ENCODE measurements around the gene RGS3. TPM values are rescaled to one million over a fixed set of nuclear protein-coding genes. Genes with fewer than 3 reads are reported as not detected.

Gene RGS3
- total and polyA plus RNA-seq, 2 donors (not counting 3 experiments of a cell fraction or from before 2014, with no cell fraction given) = 356 to 416 TPM

- Histone ChIP-seq H4K20me1 (replicated peaks; ENCODE audit: control insufficient read depth, extremely low read depth, insufficient read depth, low read length) (peaks cover 2% of the 10 kb centered on the region), H3K9me1 (replicated peaks; ENCODE audit: control insufficient read depth, extremely low read depth, insufficient read depth, low read length) (no peaks in the 10 kb centered on the region), H3K9me3 (replicated peaks; ENCODE audit: control insufficient read depth, insufficient read depth, low read length) (no peaks in the 10 kb centered on the region), H3K4me1 (ENCODE audit: control insufficient read depth, extremely low read depth, insufficient read depth, low read length) (no peaks in the 10 kb centered on the region), H3K79me2 (ENCODE audit: control insufficient read depth, insufficient read depth, low read length) (peaks cover under 1% of the 10 kb centered on the region), H3K9ac (replicated peaks; ENCODE audit: extremely low read depth, insufficient read depth, low read length) (no peak overlapping the region), H3K36me3 (ENCODE audit: control insufficient read depth in 2 of 2, extremely low read depth in 1 of 2, insufficient read depth in 2 of 2, low read length in 2 of 2) (peaks cover 3 to 41% of the 10 kb centered on the region in 2 experiments), H2AFZ (ENCODE audit: low read depth, low read length) (no peak overlapping the region), H3K27me3 (ENCODE audit: control insufficient read depth in 2 of 2, insufficient read depth in 2 of 2, low read length in 2 of 2) (no peaks in the 10 kb centered on the region), H3K4me3 (replicated peaks in 1 of 3; ENCODE audit: insufficient read depth in 1 of 3, low read depth in 1 of 3, low read length in 3 of 3) (no peak overlapping the region), H3K4me2 (ENCODE audit: insufficient read depth, low read length) (no peak overlapping the region), H3K27ac (ENCODE audit: insufficient read depth, low read depth, low read length) (no peak overlapping the region)
- CTCF ChIA-PET = interaction anchor here (1.3 kb wide), 1 partner anchor 91 kb away, joined by 4 read pairs; no protein-coding TSS in a partner anchor
- no peak for FAIRE-seq
- POLR2A ChIA-PET = no interaction called here
- no TSS peak for BruUV-seq (replicated peaks)
- TF ChIP-seq EZH2 (IDR thresholded peaks at IDR 0.05; ENCODE audit: borderline replicate concordance, low read depth, low read length, severe bottlenecking) (no peak), GATA2 (IDR thresholded peaks at IDR 0.05; ENCODE audit: insufficient read depth, insufficient read length, low read depth, low read length) (no peak), FOS (IDR thresholded peaks at IDR 0.05; ENCODE audit: borderline replicate concordance, insufficient read depth, low read length) (no peak), MYC (IDR thresholded peaks at IDR 0.05; ENCODE audit: low read depth, low read length) (no peak), POLR2AphosphoS5 (IDR thresholded peaks at IDR 0.05; ENCODE audit: insufficient read depth, low read depth, low read length) (no peak), JUN (IDR thresholded peaks at IDR 0.05; ENCODE audit: borderline replicate concordance, insufficient read depth, insufficient read length, low read depth) (no peak), POLR2A (IDR thresholded peaks at IDR 0.05; ENCODE audit: low read depth, low read length) (no peak)
- TF ChIP-seq, protein P1, sequence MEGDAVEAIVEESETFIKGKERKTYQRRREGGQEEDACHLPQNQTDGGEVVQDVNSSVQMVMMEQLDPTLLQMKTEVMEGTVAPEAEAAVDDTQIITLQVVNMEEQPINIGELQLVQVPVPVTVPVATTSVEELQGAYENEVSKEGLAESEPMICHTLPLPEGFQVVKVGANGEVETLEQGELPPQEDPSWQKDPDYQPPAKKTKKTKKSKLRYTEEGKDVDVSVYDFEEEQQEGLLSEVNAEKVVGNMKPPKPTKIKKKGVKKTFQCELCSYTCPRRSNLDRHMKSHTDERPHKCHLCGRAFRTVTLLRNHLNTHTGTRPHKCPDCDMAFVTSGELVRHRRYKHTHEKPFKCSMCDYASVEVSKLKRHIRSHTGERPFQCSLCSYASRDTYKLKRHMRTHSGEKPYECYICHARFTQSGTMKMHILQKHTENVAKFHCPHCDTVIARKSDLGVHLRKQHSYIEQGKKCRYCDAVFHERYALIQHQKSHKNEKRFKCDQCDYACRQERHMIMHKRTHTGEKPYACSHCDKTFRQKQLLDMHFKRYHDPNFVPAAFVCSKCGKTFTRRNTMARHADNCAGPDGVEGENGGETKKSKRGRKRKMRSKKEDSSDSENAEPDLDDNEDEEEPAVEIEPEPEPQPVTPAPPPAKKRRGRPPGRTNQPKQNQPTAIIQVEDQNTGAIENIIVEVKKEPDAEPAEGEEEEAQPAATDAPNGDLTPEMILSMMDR (IDR thresholded peaks at IDR 0.05; ENCODE audit: extremely low read depth in 1 of 2, insufficient read depth in 1 of 2, low read depth in 1 of 2, low read length in 2 of 2) = no peak
- TF ChIP-seq, protein P2, sequence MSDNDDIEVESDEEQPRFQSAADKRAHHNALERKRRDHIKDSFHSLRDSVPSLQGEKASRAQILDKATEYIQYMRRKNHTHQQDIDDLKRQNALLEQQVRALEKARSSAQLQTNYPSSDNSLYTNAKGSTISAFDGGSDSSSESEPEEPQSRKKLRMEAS (IDR thresholded peaks at IDR 0.05; ENCODE audit: insufficient read depth, insufficient read length) = no peak
- dilution Hi-C loops (cut with MboI; ENCODE audit: extremely low pct_ligation_motif_present, low sequenced_read_pairs) = no loop called here
- intact Hi-C loops (cut with micrococcal nuclease) = no loop called here
- DNase-seq (ENCODE audit: low read depth, low spot score) = no peak
These were observed 104.0 kb downstream of the RGS3 start for GRCh38 chr9:113567361-113568080.
